ENCODE measurements around the gene SH2D2A.
A peak's percentile ranks its signal among the peaks of the same experiment; 100 is the strongest.

The SH2D2A gene

GRCh38 chr1:156823210-156823790 lies 6.7 kb upstream of the SH2D2A start:
- no peak for TF ChIP-seq POLR2A (IDR thresholded peaks at IDR 0.05; ENCODE audit: low read length)
- TF ChIP-seq GATA1 (IDR thresholded peaks at IDR 0.05; ENCODE audit: low read depth, low read length) = no peak
- no peak for DNase-seq

GRCh38 chr1:156822680-156823079 lies 6.0 kb upstream of the SH2D2A start:
- TF ChIP-seq POLR2A (IDR thresholded peaks at IDR 0.05; ENCODE audit: low read length) = no peak
- TF ChIP-seq GATA1 (IDR thresholded peaks at IDR 0.05; ENCODE audit: low read depth, low read length) = no peak
- DNase-seq = no peak

- no peak for TF ChIP-seq GATA1 (IDR thresholded peaks at IDR 0.05; ENCODE audit: low read depth, low read length)
- no peak for TF ChIP-seq POLR2A (IDR thresholded peaks at IDR 0.05; ENCODE audit: low read length)
- no peak for DNase-seq
Observed at GRCh38 chr1:156821801-156822200, 5.2 kb upstream of the SH2D2A start.

GRCh38 chr1:156815961-156816422 lies 656 bp downstream of the SH2D2A start:
- DNase-seq = no peak

GRCh38 chr1:156815307-156815826 lies 1.3 kb downstream of the SH2D2A start:
- no peak for DNase-seq
- TF ChIP-seq POLR2A (IDR thresholded peaks at IDR 0.05; ENCODE audit: low read length) = no peak
- no peak for TF ChIP-seq GATA1 (IDR thresholded peaks at IDR 0.05; ENCODE audit: low read depth, low read length)

More at GRCh38 chr1:156815961-156816422, 656 bp downstream of the SH2D2A start:
- TF ChIP-seq GATA1 (IDR thresholded peaks at IDR 0.05; ENCODE audit: low read depth, low read length) (no peak), POLR2A (IDR thresholded peaks at IDR 0.05; ENCODE audit: low read length) (no peak)

- TF ChIP-seq GATA1 (IDR thresholded peaks at IDR 0.05; ENCODE audit: low read depth, low read length) = no peak
- no peak for TF ChIP-seq POLR2A (IDR thresholded peaks at IDR 0.05; ENCODE audit: low read length)
- no peak for DNase-seq
Observed at GRCh38 chr1:156814571-156815260, 1.9 kb downstream of the SH2D2A start.

- DNase-seq = peak; percentile 62 to 63
- TF ChIP-seq GATA1 (IDR thresholded peaks at IDR 0.05; ENCODE audit: low read depth, low read length) (no peak), POLR2A (IDR thresholded peaks at IDR 0.05; ENCODE audit: low read length) (no peak)
Observed at GRCh38 chr1:156813750-156814570, 2.7 kb downstream of the SH2D2A start.

- no peak for DNase-seq
- TF ChIP-seq POLR2A (IDR thresholded peaks at IDR 0.05; ENCODE audit: low read length) = no peak
- no peak for TF ChIP-seq GATA1 (IDR thresholded peaks at IDR 0.05; ENCODE audit: low read depth, low read length)
Observed at GRCh38 chr1:156813298-156813697, 3.4 kb downstream of the SH2D2A start.

- TF ChIP-seq POLR2A (IDR thresholded peaks at IDR 0.05; ENCODE audit: low read length) (no peak), GATA1 (IDR thresholded peaks at IDR 0.05; ENCODE audit: low read depth, low read length) (no peak)
- DNase-seq = no peak
Observed at GRCh38 chr1:156812293-156812990, 4.2 kb downstream of the SH2D2A start.

- no peak for DNase-seq
- TF ChIP-seq POLR2A (IDR thresholded peaks at IDR 0.05; ENCODE audit: low read length) (no peak), GATA1 (IDR thresholded peaks at IDR 0.05; ENCODE audit: low read depth, low read length) (no peak)
Observed at GRCh38 chr1:156811168-156811567, 5.5 kb downstream of the SH2D2A start.

- no peak for DNase-seq
- TF ChIP-seq POLR2A (IDR thresholded peaks at IDR 0.05; ENCODE audit: low read length) (no peak), GATA1 (IDR thresholded peaks at IDR 0.05; ENCODE audit: low read depth, low read length) (no peak)
Observed at GRCh38 chr1:156809711-156810366, 6.8 kb downstream of the SH2D2A start.

- DNase-seq = no peak
- TF ChIP-seq POLR2A (IDR thresholded peaks at IDR 0.05; ENCODE audit: low read length) (no peak), GATA1 (IDR thresholded peaks at IDR 0.05; ENCODE audit: low read depth, low read length) (no peak)
Observed at GRCh38 chr1:156809281-156809680, 7.4 kb downstream of the SH2D2A start.

Data from erythroblast (primary cell).